ENCODE results near the gene PRDX5.

DNA sequence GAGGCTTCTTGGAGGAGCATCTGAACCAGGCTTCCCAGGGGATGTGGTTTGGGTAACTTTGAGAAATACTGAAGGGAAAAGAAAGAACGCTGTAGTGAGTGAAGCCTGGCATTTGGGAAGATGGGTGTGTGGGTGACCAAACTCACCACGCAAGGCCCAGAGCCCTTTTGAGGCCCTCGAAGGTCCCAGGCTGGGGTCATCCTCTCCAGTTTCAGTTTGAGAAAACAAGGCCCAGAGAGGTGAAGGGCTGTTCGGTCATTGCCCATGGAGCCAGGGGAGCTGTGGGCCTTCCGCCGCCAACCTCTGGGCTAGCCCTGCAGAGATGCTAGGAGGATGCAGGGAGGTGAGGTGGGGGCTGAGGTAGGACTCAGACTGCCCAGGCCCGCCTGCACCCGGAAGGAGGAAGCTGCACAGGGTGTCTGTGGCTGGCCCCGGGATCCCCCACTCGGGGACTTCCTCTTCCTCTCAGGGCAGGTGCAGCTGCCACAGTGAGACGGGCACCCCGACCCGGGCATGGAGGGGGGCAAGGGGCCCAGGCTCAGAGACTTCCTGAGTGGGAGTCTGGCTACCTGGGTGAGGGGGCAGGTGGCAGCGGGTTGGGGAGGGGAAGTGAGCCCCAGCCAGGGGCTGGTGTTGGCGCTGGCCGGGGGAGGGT lies 22.0 kb downstream of the PRDX5 start, which contains the start of gene CCDC88B:
- no peak for TF ChIP-seq POLR2AphosphoS5 (IDR thresholded peaks at IDR 0.05)
- TF ChIP-seq, protein P1, sequence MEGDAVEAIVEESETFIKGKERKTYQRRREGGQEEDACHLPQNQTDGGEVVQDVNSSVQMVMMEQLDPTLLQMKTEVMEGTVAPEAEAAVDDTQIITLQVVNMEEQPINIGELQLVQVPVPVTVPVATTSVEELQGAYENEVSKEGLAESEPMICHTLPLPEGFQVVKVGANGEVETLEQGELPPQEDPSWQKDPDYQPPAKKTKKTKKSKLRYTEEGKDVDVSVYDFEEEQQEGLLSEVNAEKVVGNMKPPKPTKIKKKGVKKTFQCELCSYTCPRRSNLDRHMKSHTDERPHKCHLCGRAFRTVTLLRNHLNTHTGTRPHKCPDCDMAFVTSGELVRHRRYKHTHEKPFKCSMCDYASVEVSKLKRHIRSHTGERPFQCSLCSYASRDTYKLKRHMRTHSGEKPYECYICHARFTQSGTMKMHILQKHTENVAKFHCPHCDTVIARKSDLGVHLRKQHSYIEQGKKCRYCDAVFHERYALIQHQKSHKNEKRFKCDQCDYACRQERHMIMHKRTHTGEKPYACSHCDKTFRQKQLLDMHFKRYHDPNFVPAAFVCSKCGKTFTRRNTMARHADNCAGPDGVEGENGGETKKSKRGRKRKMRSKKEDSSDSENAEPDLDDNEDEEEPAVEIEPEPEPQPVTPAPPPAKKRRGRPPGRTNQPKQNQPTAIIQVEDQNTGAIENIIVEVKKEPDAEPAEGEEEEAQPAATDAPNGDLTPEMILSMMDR (IDR thresholded peaks at IDR 0.05) = no peak
- no peak for TF ChIP-seq POLR2A (IDR thresholded peaks at IDR 0.05)

Measured in stomach (tissue), 4 donors.